K562 (cell line): ENCODE results near the gene KRT4.

Experiments
- ERF ChIP-seq: fragments of 450-650 bp; formaldehyde crosslinking; IDR thresholded peaks from 2 replicates; pipeline ENCODE4 v1.4.0; 2020; ENCODE audit warnings: mild to moderate bottlenecking, mixed read lengths
- EZH2 ChIP-seq: IDR thresholded peaks from 2 replicates; pipeline ENCODE4 v1.6.1; 2012; ENCODE audit warnings: low read depth, mild to moderate bottlenecking, inconsistent platforms, low read length, borderline replicate concordance
- GABPB2 ChIP-seq: fragments of 250-450 bp; sonication (Bioruptor Pico); conservative IDR thresholded peaks from 2 replicates; pipeline ENCODE4 v1.5.1; 2021; ENCODE audit warnings: mild to moderate bottlenecking
- GATA2 ChIP-seq: sonication (generic); formaldehyde crosslinking; IDR thresholded peaks from 2 replicates; pipeline ENCODE4 v1.4.0; 2020; ENCODE audit warnings: mild to moderate bottlenecking, missing genetic modification reagents
- GTF2E2 ChIP-seq: fragments of 200-800 bp; sonication (Bioruptor generic); IDR thresholded peaks from 2 replicates; pipeline ENCODE4 v1.6.1; 2016; ENCODE audit warnings: missing genetic modification characterization, missing compliant biosample characterization
- HDAC2 ChIP-seq: fragments of 450-650 bp; IDR thresholded peaks from 2 replicates; pipeline ENCODE4 v1.6.1; 2016; ENCODE audit warnings: mild to moderate bottlenecking
- KDM2B ChIP-seq: fragments of 250-450 bp; sonication (Bioruptor Pico); IDR thresholded peaks from 2 replicates; pipeline ENCODE4 v1.8.0; 2021; ENCODE audit warnings: mild to moderate bottlenecking, moderate library complexity
- KLF10 ChIP-seq: fragments of 250-450 bp; sonication (Bioruptor Pico); IDR thresholded peaks from 2 replicates; pipeline ENCODE4 v1.6.1; 2021; ENCODE audit warnings: matching md5 sums
- MLX ChIP-seq, 2 experiments: fragments of 450-650 bp in 1 of 2; sonication (generic) in 1 of 2; formaldehyde crosslinking; conservative IDR thresholded peaks; 2 replicates each; pipeline versions ENCODE4 v1.4.0 to v1.8.1; 2020 to 2022; ENCODE audit warnings: mild to moderate bottlenecking in 1 of 2, missing genetic modification reagents in 1 of 2
- MXI1 ChIP-seq: IDR thresholded peaks from 2 replicates; pipeline ENCODE4 v1.6.1; 2011; ENCODE audit warnings: low read depth, mild to moderate bottlenecking, improper control_type of control experiment, low read length
- PHF21A ChIP-seq: fragments of 450-650 bp; IDR thresholded peaks from 2 replicates; pipeline ENCODE4 v1.6.1; 2017; ENCODE audit warnings: low read depth, borderline replicate concordance
- TAF7 ChIP-seq: fragments of 450-650 bp; IDR thresholded peaks from 2 replicates; pipeline ENCODE4 v1.6.1; 2016; ENCODE audit warnings: missing genetic modification characterization, missing compliant biosample characterization
- TF ChIP-seq, protein P1 (sequence below), 3 experiments: IDR thresholded peaks in 2 of 3; conservative IDR thresholded peaks in 1 of 3; 2 replicates each; pipeline ENCODE4 v1.5.1; 2011 to 2012; ENCODE audit warnings: low read length in 3 of 3, mild to moderate bottlenecking in 3 of 3, control low read depth in 2 of 3, improper control_type of control experiment in 1 of 3, inconsistent platforms in 1 of 3, low read depth in 1 of 3, mixed read lengths in 1 of 3, moderate library complexity in 1 of 3; ENCODE audit not compliant: insufficient read depth in 2 of 3

DNA sequence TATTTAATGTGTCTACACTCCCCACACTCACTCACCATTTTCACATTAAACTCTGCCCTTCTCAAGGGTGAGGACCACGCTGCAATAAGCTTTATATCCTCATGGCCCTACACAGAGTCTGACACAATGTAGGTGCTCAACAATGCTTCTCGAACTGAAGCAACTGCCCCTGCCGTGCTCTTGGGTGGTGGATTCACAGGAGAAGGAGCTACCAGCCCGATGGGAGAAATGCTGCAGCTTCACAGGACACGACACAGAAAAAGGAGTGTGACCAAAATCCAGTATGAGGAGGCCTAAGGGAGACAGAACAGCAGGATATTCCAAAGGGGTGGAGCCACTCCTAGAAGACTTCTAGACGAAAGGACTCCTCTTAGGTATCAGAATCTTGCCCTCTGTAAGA lies 11.5 kb downstream of the KRT4 start:
- TF ChIP-seq HDAC2 = no peak
- TF ChIP-seq, protein P1, sequence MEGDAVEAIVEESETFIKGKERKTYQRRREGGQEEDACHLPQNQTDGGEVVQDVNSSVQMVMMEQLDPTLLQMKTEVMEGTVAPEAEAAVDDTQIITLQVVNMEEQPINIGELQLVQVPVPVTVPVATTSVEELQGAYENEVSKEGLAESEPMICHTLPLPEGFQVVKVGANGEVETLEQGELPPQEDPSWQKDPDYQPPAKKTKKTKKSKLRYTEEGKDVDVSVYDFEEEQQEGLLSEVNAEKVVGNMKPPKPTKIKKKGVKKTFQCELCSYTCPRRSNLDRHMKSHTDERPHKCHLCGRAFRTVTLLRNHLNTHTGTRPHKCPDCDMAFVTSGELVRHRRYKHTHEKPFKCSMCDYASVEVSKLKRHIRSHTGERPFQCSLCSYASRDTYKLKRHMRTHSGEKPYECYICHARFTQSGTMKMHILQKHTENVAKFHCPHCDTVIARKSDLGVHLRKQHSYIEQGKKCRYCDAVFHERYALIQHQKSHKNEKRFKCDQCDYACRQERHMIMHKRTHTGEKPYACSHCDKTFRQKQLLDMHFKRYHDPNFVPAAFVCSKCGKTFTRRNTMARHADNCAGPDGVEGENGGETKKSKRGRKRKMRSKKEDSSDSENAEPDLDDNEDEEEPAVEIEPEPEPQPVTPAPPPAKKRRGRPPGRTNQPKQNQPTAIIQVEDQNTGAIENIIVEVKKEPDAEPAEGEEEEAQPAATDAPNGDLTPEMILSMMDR (IDR thresholded peaks at IDR 0.05 in 2 of 3, conservative IDR thresholded peaks at IDR 0.05 in 1 of 3; ENCODE audit: insufficient read depth in 2 of 3, low read depth in 1 of 3, low read length in 3 of 3) = no peak
- no peak for TF ChIP-seq MLX (CRISPR knock-in tag; conservative IDR thresholded peaks at IDR 0.05)
- no peak for TF ChIP-seq GABPB2
- TF ChIP-seq GATA2 (CRISPR knock-in tag) = no peak
- no peak for TF ChIP-seq KLF10
- TF ChIP-seq KDM2B = no peak
- no peak for TF ChIP-seq TAF7 (tag)
- no peak for TF ChIP-seq MXI1
- no peak for TF ChIP-seq PHF21A
- TF ChIP-seq GTF2E2 (tag) = no peak
- no peak for TF ChIP-seq ERF (CRISPR knock-in tag)
- TF ChIP-seq EZH2 = no peak
